Naive thymus-derived CD4-positive, alpha-beta T cell (primary cell): ENCODE results near the gene USPL1. TPM values are rescaled to one million over a fixed set of nuclear protein-coding genes. Genes with fewer than 3 reads are reported as not detected.
"Not testable (repeated sequence)": the region's sequence is repeated elsewhere in the genome, so short reads cannot be mapped to it uniquely, and the experiment has no call there.

Source experiments
- ATAC-seq: fragments of 150-1000 bp; cut with Tn5 transposase; 2 replicates; pipeline ENCODE4 v1.10.0; 2021; ENCODE audit warnings: mild to moderate bottlenecking, moderate library complexity
- CTCF ChIA-PET: fragments of 350-600 bp; sonication (Branson Sonifier 250); formaldehyde crosslinking; loops from one replicate; lab custom pipeline; 2021; ENCODE audit warnings: antibody characterized with exemption; lab: Charles Lee
- POLR2A ChIA-PET: fragments of 350-600 bp; sonication (Branson Sonifier 250); formaldehyde crosslinking; loops from one replicate; lab custom pipeline; 2021; ENCODE audit warnings: antibody characterized with exemption, inconsistent platforms; lab: Charles Lee
- DNase-seq, 9 donors: peaks; one replicate each; pipeline versions ENCODE4 v3.0.0 to v3.0.0-alpha.2; 2020 to 2022; ENCODE audit warnings: mixed read lengths in 1 of 9
- H3K27ac ChIP-seq: one replicate; pipeline ENCODE4 v1.7.0; 2013; ENCODE audit warnings: mild to moderate bottlenecking, low read depth, low read length, moderate library complexity
- H3K27me3 ChIP-seq, 2 donors: one replicate each; pipeline ENCODE4 v1.7.0; 2013; ENCODE audit warnings: low read length in 2 of 2, mild to moderate bottlenecking in 2 of 2, moderate library complexity in 2 of 2; ENCODE audit not compliant: control insufficient read depth in 2 of 2, insufficient read depth in 2 of 2
- H3K36me3 ChIP-seq, 3 experiments: 1 replicate in 2 of 3; 2 replicates in 1 of 3; pipeline ENCODE4 v1.7.0; 2013; ENCODE audit warnings: low read length in 3 of 3, mild to moderate bottlenecking in 3 of 3, moderate library complexity in 1 of 3; ENCODE audit not compliant: insufficient read depth in 3 of 3, control insufficient read depth in 2 of 3
- H3K4me1 ChIP-seq, 2 donors: one replicate each; pipeline ENCODE4 v1.7.0; 2013; ENCODE audit warnings: low read length in 2 of 2, mild to moderate bottlenecking in 2 of 2, moderate library complexity in 1 of 2; ENCODE audit not compliant: control insufficient read depth in 2 of 2, insufficient read depth in 2 of 2
- H3K4me3 ChIP-seq: 2 replicates; pipeline ENCODE4 v1.7.0; 2013; ENCODE audit warnings: mild to moderate bottlenecking, low read length
- H3K9me3 ChIP-seq, 3 experiments: 1 replicate in 2 of 3; 2 replicates in 1 of 3; pipeline ENCODE4 v1.7.0; 2013; ENCODE audit warnings: low read length in 3 of 3; ENCODE audit not compliant: control insufficient read depth in 2 of 3
- H3K27ac Mint-ChIP-seq, 9 donors: one replicate each; pipeline ENCODE4 v1.8.0; 2020 to 2022; ENCODE audit warnings: mixed read lengths in 9 of 9, mild to moderate bottlenecking in 8 of 9, moderate library complexity in 5 of 9, inconsistent platforms in 2 of 9
- H3K27me3 Mint-ChIP-seq, 5 donors: one replicate each; pipeline ENCODE4 v1.8.0; 2021 to 2022; ENCODE audit warnings: mixed read lengths in 5 of 5, mild to moderate bottlenecking in 1 of 5
- H3K36me3 Mint-ChIP-seq, 5 donors: one replicate each; pipeline ENCODE4 v1.8.0; 2020 to 2022; ENCODE audit warnings: mixed read lengths in 5 of 5, mild to moderate bottlenecking in 3 of 5, inconsistent platforms in 1 of 5
- H3K4me1 Mint-ChIP-seq, 7 donors: one replicate each; pipeline ENCODE4 v1.8.0; 2020 to 2022; ENCODE audit warnings: mixed read lengths in 7 of 7, mild to moderate bottlenecking in 3 of 7, inconsistent platforms in 1 of 7
- H3K4me3 Mint-ChIP-seq, 10 donors: one replicate each; pipeline ENCODE4 v1.8.0; 2020 to 2022; ENCODE audit warnings: mild to moderate bottlenecking in 10 of 10, mixed read lengths in 10 of 10, moderate library complexity in 6 of 10, inconsistent platforms in 2 of 10
- H3K9me3 Mint-ChIP-seq, 11 donors: one replicate each; pipeline ENCODE4 v1.8.0; 2020 to 2022; ENCODE audit warnings: mixed read lengths in 11 of 11, mild to moderate bottlenecking in 4 of 11, inconsistent platforms in 1 of 11, moderate library complexity in 1 of 11
- intact Hi-C, 2 donors: fragments of 100-400 bp; cut with micrococcal nuclease; formaldehyde crosslinking; loops; one replicate each; pipeline ENCODE4 v1.15.1; 2023
- polyA plus RNA-seq, 2 donors: library from polyadenylated mRNA; unstranded; fragments of 300-500 nt; fragmentation: Illumina TruSeq; gene quantifications; one replicate each; pipeline ENCODE4 v1.2.3, GENCODE V29; 2021
- total RNA-seq, 6 experiments: library from RNA in 5 of 6; stranded (reverse) in 5 of 6; gene quantifications; 1 replicate in 5 of 6; 2 replicates in 1 of 6; pipeline ENCODE4 v1.2.3 and lab custom pipeline; 2021 to 2026

The USPL1 gene
- total and polyA plus RNA-seq, 7 experiments from 2014 or later: 17.4 to 34.7 (median 26.6) TPM

GRCh38 chr13:30587739-30588138, 30.0 kb upstream of the USPL1 start:
- no peaks in the 10 kb centered on the region for H3K4me1 ChIP-seq
- no peak for ATAC-seq
- Mint-ChIP-seq H3K4me1 (peaks cover 0 to 3% (median 0%) of the 10 kb centered on the region in 7 donors), H3K9me3 (no peaks in the 10 kb centered on the region), H3K27ac (no peak overlapping the region), H3K27me3 (peaks cover 0 to 24% (median 0%) of the 10 kb centered on the region in 5 donors), H3K4me3 (no peak overlapping the region), H3K36me3 (peaks cover 0 to 5% (median 0%) of the 10 kb centered on the region in 5 donors)
- no peak overlapping the region for H3K27ac ChIP-seq
- ChIA-PET CTCF (no interaction called here), POLR2A (no interaction called here)
- no peak overlapping the region for H3K4me3 ChIP-seq
- H3K27me3 ChIP-seq: no peaks in the 10 kb centered on the region
- DNase-seq: no peak
- intact Hi-C loops: no loop called here
- H3K36me3 ChIP-seq: no peaks in the 10 kb centered on the region
- no peaks in the 10 kb centered on the region for H3K9me3 ChIP-seq

GRCh38 chr13:30593001-30593400, 24.7 kb upstream of the USPL1 start:
- no peak for DNase-seq
- H3K27ac Mint-ChIP-seq: no peak overlapping the region
- intact Hi-C loops: no loop called here
- no peaks in the 10 kb centered on the region for H3K9me3 ChIP-seq
- no peak overlapping the region for H3K4me3 Mint-ChIP-seq
- POLR2A ChIA-PET: interaction anchor here (0.6 kb wide), 1 partner anchor 19 kb away, joined by 3 read pairs; no protein-coding TSS in a partner anchor
- ATAC-seq: no peak
- CTCF ChIA-PET: no interaction called here
- H3K27ac ChIP-seq: no peak overlapping the region
- peaks cover 0 to 13% (median 2%) of the 10 kb centered on the region in 5 donors for H3K36me3 Mint-ChIP-seq
- no peaks in the 10 kb centered on the region for H3K27me3 ChIP-seq
- peaks cover 0 to 5% (median 0%) of the 10 kb centered on the region in 7 donors for H3K4me1 Mint-ChIP-seq
- H3K36me3 ChIP-seq: no peaks in the 10 kb centered on the region
- H3K27me3 Mint-ChIP-seq: peaks cover 0 to 23% (median 3%) of the 10 kb centered on the region in 5 donors
- no peaks in the 10 kb centered on the region for H3K9me3 Mint-ChIP-seq
- H3K4me1 ChIP-seq: no peaks in the 10 kb centered on the region
- no peak overlapping the region for H3K4me3 ChIP-seq

- Mint-ChIP-seq H3K9me3 (peaks cover 0 to 3% (median 0%) of the 10 kb centered on the region in 11 donors), H3K27ac (no peak overlapping the region), H3K36me3 (peaks cover 0 to 5% (median 0%) of the 10 kb centered on the region in 5 donors), H3K4me1 (peaks cover 0 to 4% (median 0%) of the 10 kb centered on the region in 7 donors), H3K27me3 (peaks cover 0 to 8% (median 0%) of the 10 kb centered on the region in 5 donors), H3K4me3 (no peak overlapping the region)
- Histone ChIP-seq H3K36me3 (no peaks in the 10 kb centered on the region), H3K4me1 (no peaks in the 10 kb centered on the region), H3K27ac (no peak overlapping the region), H3K4me3 (no peak overlapping the region), H3K27me3 (no peaks in the 10 kb centered on the region), H3K9me3 (no peaks in the 10 kb centered on the region)
- no peak for DNase-seq
- ChIA-PET CTCF (no interaction called here), POLR2A (interaction anchor here (0.9 kb wide), 1 partner anchor 17 kb away, joined by 3 read pairs; no protein-coding TSS in a partner anchor)
- no peak for ATAC-seq
- intact Hi-C loops: no loop called here
Measured at GRCh38 chr13:30600496-30600895, 17.2 kb upstream of the USPL1 start.

- peaks cover 0 to 3% (median 0%) of the 10 kb centered on the region in 11 donors for H3K9me3 Mint-ChIP-seq
- CTCF ChIA-PET: interaction anchor here (0.7 kb wide), 1 partner anchor 16 kb away, joined by 5 read pairs; no protein-coding TSS in a partner anchor
- no peak overlapping the region for H3K4me3 ChIP-seq
- no peaks in the 10 kb centered on the region for H3K36me3 ChIP-seq
- intact Hi-C loops: no loop called here
- H3K27me3 Mint-ChIP-seq: peaks cover 0 to 8% (median 0%) of the 10 kb centered on the region in 5 donors
- peak overlapping the region in 2 of 9 donors; percentile 21 to 67 for H3K27ac Mint-ChIP-seq
- no peak overlapping the region for H3K4me3 Mint-ChIP-seq
- no peaks in the 10 kb centered on the region for H3K36me3 Mint-ChIP-seq
- no peak for ATAC-seq
- no peaks in the 10 kb centered on the region for H3K9me3 ChIP-seq
- DNase-seq: no peak
- no peaks in the 10 kb centered on the region for H3K4me1 ChIP-seq
- no peaks in the 10 kb centered on the region for H3K27me3 ChIP-seq
- no peak overlapping the region for H3K27ac ChIP-seq
- H3K4me1 Mint-ChIP-seq: peaks cover 0 to 9% (median 0%) of the 10 kb centered on the region in 7 donors
- POLR2A ChIA-PET: interaction anchor here (0.6 kb wide), 1 partner anchor 43 kb away, joined by 5 read pairs; no protein-coding TSS in a partner anchor
Measured at GRCh38 chr13:30601836-30602235, 15.9 kb upstream of the USPL1 start.

GRCh38 chr13:30605052-30605451, 12.7 kb upstream of the USPL1 start:
- H3K36me3 ChIP-seq: no peaks in the 10 kb centered on the region
- no peak overlapping the region for H3K4me3 Mint-ChIP-seq
- H3K4me1 ChIP-seq: peaks cover 15 to 16% of the 10 kb centered on the region in 2 donors
- H3K27ac Mint-ChIP-seq: peak overlapping the region in 1 of 9 donors; percentile 32
- DNase-seq (no peak), ATAC-seq (no peak)
- peaks cover 0 to 8% (median 0%) of the 10 kb centered on the region in 5 donors for H3K27me3 Mint-ChIP-seq
- H3K4me1 Mint-ChIP-seq: peaks cover 5 to 38% (median 24%) of the 10 kb centered on the region in 7 donors
- H3K4me3 ChIP-seq: no peak overlapping the region
- H3K36me3 Mint-ChIP-seq: peaks cover 0 to 9% (median 4%) of the 10 kb centered on the region in 5 donors
- intact Hi-C loops: no loop called here
- H3K9me3 ChIP-seq: no peaks in the 10 kb centered on the region
- POLR2A ChIA-PET: interaction anchor here (4.1 kb wide), 1 partner anchor 12 kb away, joined by 61 read pairs; the partner anchor contains the start of gene USPL1
- no peaks in the 10 kb centered on the region for H3K27me3 ChIP-seq
- CTCF ChIA-PET: no interaction called here
- peaks cover 0 to 3% (median 0%) of the 10 kb centered on the region in 11 donors for H3K9me3 Mint-ChIP-seq
- H3K27ac ChIP-seq: no peak overlapping the region

GRCh38 chr13:30607186-30607585, 10.5 kb upstream of the USPL1 start:
- H3K36me3 ChIP-seq, H3K27ac ChIP-seq, intact Hi-C loops, H3K27me3 ChIP-seq, H3K9me3 Mint-ChIP-seq, H3K4me3 ChIP-seq, H3K27me3 Mint-ChIP-seq, H3K9me3 ChIP-seq, DNase-seq, ATAC-seq: not testable (repeated sequence)
- Mint-ChIP-seq H3K4me1 (peaks cover 8 to 49% (median 31%) of the 10 kb centered on the region in 7 donors), H3K4me3 (peak overlapping the region in 1 of 10 donors; percentile 45), H3K27ac (peak overlapping the region in 8 of 9 donors; percentile 57 to 92 (median 82)), H3K36me3 (peaks cover 0 to 11% (median 4%) of the 10 kb centered on the region in 5 donors)
- H3K4me1 ChIP-seq: peaks cover 15 to 16% of the 10 kb centered on the region in 2 donors
- POLR2A ChIA-PET: interaction anchor here (4.1 kb wide), 1 partner anchor 10 kb away, joined by 61 read pairs; the partner anchor contains the start of gene USPL1
- CTCF ChIA-PET: interaction anchor here (0.6 to 1.4 kb wide), 2 partner anchors 8 to 788 kb away, joined by 3 read pairs; no protein-coding TSS in a partner anchor
